Calu3 (cell line): ENCODE measurements around the gene KRTAP10-9. TPM values are rescaled to one million over a fixed set of nuclear protein-coding genes. Genes with fewer than 3 reads are reported as not detected.

Experiments used
- BruUV-seq: library from RNA; stranded (reverse); fragments of 400-500 nt; replicated peaks from 2 replicates; lab custom pipeline; 2021; lab: Mats Ljungman, UMichigan
- CTCF ChIA-PET: fragments of 300-600 bp; sonication (Branson Sonifier 250); formaldehyde crosslinking; loops from one replicate; lab custom pipeline; 2022; ENCODE audit warnings: antibody characterized with exemption; lab: Charles Lee
- DNase-seq: peaks from one replicate; pipeline ENCODE4 v3.0.0; 2022
- H3K27ac Mint-ChIP-seq: one replicate; pipeline ENCODE4 v1.8.0; 2022; ENCODE audit warnings: mixed read lengths; ENCODE audit not compliant: unreplicated experiment
- H3K27me3 Mint-ChIP-seq: one replicate; pipeline ENCODE4 v1.8.0; 2022; ENCODE audit warnings: mixed read lengths; ENCODE audit not compliant: unreplicated experiment
- H3K36me3 Mint-ChIP-seq: one replicate; pipeline ENCODE4 v1.8.0; 2022; ENCODE audit warnings: mild to moderate bottlenecking, moderate library complexity, mixed read lengths; ENCODE audit not compliant: insufficient read depth, unreplicated experiment
- H3K4me1 Mint-ChIP-seq: one replicate; pipeline ENCODE4 v1.8.0; 2022; ENCODE audit warnings: mild to moderate bottlenecking, low read depth, mixed read lengths; ENCODE audit not compliant: unreplicated experiment
- H3K4me3 Mint-ChIP-seq: one replicate; pipeline ENCODE4 v1.8.0; 2022; ENCODE audit warnings: mild to moderate bottlenecking, low read depth, moderate library complexity, mixed read lengths; ENCODE audit not compliant: unreplicated experiment
- H3K9me3 Mint-ChIP-seq: one replicate; pipeline ENCODE4 v1.8.0; 2022; ENCODE audit warnings: low read depth, mixed read lengths; ENCODE audit not compliant: unreplicated experiment
- CTCF ChIP-seq: fragments of 200-600 bp; IDR thresholded peaks from one replicate; pipeline ENCODE4 v1.8.0; 2022; ENCODE audit warnings: antibody characterized with exemption; ENCODE audit not compliant: unreplicated experiment
- intact Hi-C: fragments of 100-400 bp; cut with micrococcal nuclease; formaldehyde crosslinking; loops from one replicate; pipeline ENCODE4 v1.10.0; 2022; ENCODE audit not compliant: unreplicated experiment
- total RNA-seq: library from RNA; stranded (reverse); gene quantifications from 2 replicates; pipeline ENCODE4 v1.2.3, GENCODE V29; 2022

The KRTAP10-9 gene
- total RNA-seq, 1 experiment from 2014 or later = not detected

DNA sequence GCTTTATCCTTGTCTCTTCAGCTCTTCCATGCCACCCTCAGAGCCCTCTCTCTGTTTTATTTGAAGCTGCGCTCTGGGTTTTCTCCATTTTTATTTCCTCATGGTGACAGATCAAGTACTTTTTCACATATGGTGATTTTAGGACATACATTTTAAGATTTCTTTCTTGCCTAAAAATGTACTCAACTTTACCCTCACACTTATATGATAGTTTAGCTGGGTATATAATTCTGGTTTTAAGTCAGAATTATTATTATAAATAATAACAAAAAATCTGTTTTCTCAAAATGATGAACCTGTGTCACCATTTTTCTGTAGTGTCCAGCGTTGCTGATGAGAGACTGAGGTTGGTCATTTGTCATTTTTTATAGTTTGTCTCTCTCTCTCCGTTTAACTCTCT, 45.7 kb upstream of the KRTAP10-9 start:
- BruUV-seq = no TSS peak
- CTCF ChIA-PET = no interaction called here
- Mint-ChIP-seq H3K27me3 (peaks cover 71% of the 10 kb centered on the region), H3K4me1 (peaks cover 8% of the 10 kb centered on the region), H3K4me3 (no peak overlapping the region), H3K27ac (no peak overlapping the region), H3K36me3 (no peaks in the 10 kb centered on the region), H3K9me3 (peaks cover 11% of the 10 kb centered on the region)
- intact Hi-C loops = no loop called here
- TF ChIP-seq CTCF = no peak
- no peak for DNase-seq

- Mint-ChIP-seq H3K9me3 (peaks cover 11% of the 10 kb centered on the region), H3K4me1 (peaks cover 8% of the 10 kb centered on the region), H3K27ac (no peak overlapping the region), H3K36me3 (no peaks in the 10 kb centered on the region), H3K27me3 (peaks cover 80% of the 10 kb centered on the region), H3K4me3 (no peak overlapping the region)
- no peak for DNase-seq
- CTCF ChIA-PET = no interaction called here
- TF ChIP-seq CTCF = no peak
- no TSS peak for BruUV-seq
- intact Hi-C loops = no loop called here
Measured at GRCh38 chr21:44582055-44582454, 44.8 kb upstream of the KRTAP10-9 start.

- H3K4me1 Mint-ChIP-seq = peaks cover 8% of the 10 kb centered on the region
- H3K36me3 Mint-ChIP-seq = no peaks in the 10 kb centered on the region
- TF ChIP-seq CTCF = no peak
- intact Hi-C loops = no loop called here
- BruUV-seq = no TSS peak
- H3K27me3 Mint-ChIP-seq = peaks cover 85% of the 10 kb centered on the region
- CTCF ChIA-PET = interaction anchor here (0.6 kb wide), 1 partner anchor 19 kb away, joined by 3 read pairs; no protein-coding TSS in a partner anchor
- no peak overlapping the region for H3K27ac Mint-ChIP-seq
- no peak for DNase-seq
- no peak overlapping the region for H3K4me3 Mint-ChIP-seq
- H3K9me3 Mint-ChIP-seq = peaks cover 11% of the 10 kb centered on the region
Measured at GRCh38 chr21:44583089-44583799, 43.6 kb upstream of the KRTAP10-9 start.

- peaks cover 8% of the 10 kb centered on the region for H3K4me1 Mint-ChIP-seq
- no peak overlapping the region for H3K27ac Mint-ChIP-seq
- H3K27me3 Mint-ChIP-seq = peaks cover 85% of the 10 kb centered on the region
- peaks cover 11% of the 10 kb centered on the region for H3K9me3 Mint-ChIP-seq
- TF ChIP-seq CTCF = no peak
- CTCF ChIA-PET = no interaction called here
- intact Hi-C loops = no loop called here
- H3K4me3 Mint-ChIP-seq = no peak overlapping the region
- BruUV-seq = no TSS peak
- H3K36me3 Mint-ChIP-seq = no peaks in the 10 kb centered on the region
- no peak for DNase-seq
Measured at GRCh38 chr21:44583800-44584147, 43.1 kb upstream of the KRTAP10-9 start.
